Astrocyte (in vitro differentiated cells and primary cell): ENCODE data around the gene TFIP11.

ENCODE experiments used
- EZH2 ChIP-seq: IDR thresholded peaks from 2 replicates; pipeline ENCODE4 v1.6.1; 2012; ENCODE audit warnings: mild to moderate bottlenecking, low read length, inconsistent platforms; ENCODE audit not compliant: insufficient read depth
- TF ChIP-seq, protein P1 (sequence below): IDR thresholded peaks from 2 replicates; pipeline ENCODE4 v1.5.1; 2011; ENCODE audit warnings: low read depth, mild to moderate bottlenecking, inconsistent platforms, low read length, moderate library complexity; ENCODE audit not compliant: insufficient read depth

GRCh38 chr22:26445577-26446275 lies 66.5 kb downstream of the TFIP11 start:
- TF ChIP-seq, protein P1, sequence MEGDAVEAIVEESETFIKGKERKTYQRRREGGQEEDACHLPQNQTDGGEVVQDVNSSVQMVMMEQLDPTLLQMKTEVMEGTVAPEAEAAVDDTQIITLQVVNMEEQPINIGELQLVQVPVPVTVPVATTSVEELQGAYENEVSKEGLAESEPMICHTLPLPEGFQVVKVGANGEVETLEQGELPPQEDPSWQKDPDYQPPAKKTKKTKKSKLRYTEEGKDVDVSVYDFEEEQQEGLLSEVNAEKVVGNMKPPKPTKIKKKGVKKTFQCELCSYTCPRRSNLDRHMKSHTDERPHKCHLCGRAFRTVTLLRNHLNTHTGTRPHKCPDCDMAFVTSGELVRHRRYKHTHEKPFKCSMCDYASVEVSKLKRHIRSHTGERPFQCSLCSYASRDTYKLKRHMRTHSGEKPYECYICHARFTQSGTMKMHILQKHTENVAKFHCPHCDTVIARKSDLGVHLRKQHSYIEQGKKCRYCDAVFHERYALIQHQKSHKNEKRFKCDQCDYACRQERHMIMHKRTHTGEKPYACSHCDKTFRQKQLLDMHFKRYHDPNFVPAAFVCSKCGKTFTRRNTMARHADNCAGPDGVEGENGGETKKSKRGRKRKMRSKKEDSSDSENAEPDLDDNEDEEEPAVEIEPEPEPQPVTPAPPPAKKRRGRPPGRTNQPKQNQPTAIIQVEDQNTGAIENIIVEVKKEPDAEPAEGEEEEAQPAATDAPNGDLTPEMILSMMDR, result no peak
- TF ChIP-seq EZH2, result no peak
